Ammon's horn (tissue), 1 donor: Measurements from ENCODE around the gene AK8.

Experiments
- DNase-seq: peaks from one replicate; pipeline ENCODE4 v3.0.0-alpha.2; 2016; ENCODE audit warnings: low spot score

The AK8 gene

DNA sequence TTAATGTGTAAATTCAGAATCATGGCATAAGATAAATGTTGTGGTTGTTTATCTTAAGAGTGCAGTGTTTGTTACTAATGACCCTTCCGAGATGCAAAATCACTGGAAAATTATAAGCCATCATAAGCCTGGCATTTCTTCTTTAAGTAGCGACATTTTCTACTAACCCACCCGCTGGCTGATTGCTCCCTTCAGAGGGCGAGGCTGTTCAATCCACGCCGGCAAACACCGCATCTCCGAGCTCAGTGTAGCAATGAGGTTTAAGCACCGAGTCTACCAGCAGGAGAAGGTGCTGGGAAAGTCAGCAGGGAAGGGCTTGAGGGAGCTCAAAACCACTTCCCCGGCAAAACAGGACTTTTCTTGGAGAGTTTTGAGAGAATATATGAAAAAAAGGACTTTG lies 52.7 kb downstream of the AK8 start:
- no peak for DNase-seq

DNA sequence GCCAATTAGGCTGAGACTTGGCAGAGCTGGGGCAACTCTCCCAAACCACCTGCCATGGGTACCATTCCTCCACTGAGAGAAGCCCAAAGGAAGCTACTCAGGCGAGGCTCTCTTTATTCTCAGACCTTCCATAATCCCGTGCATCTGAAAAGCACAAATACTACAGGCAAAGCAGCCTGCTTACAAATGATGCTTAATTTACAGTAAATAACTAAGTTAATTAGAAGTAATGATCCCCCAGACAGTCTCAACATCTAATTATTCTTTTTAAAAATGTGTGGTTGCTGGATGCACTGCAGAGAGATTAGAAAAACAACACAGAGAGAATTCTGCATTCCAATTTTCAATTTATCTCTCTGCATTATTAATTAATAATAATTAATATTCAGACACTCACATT lies 53.1 kb downstream of the AK8 start:
- no peak for DNase-seq

DNA sequence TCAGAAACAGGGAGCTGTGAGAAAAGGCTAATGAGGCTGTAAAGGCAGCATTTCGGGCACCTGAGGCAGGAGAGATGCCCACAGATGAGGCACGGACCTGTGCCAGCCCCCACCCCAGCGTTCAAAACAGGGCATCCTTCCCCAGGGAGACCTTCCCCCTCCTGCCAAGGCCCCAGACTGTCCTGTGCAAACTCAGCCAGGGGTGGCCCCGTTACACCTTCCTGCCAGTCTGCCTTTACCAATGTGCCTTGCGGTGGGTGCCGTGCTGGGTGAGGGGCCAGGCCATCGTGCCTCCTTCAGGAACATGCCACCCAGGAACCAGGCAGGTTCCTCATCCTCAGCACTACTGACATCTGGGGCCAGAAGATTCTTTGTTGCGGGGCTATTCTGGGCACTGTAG lies 53.9 kb downstream of the AK8 start:
- DNase-seq: no peak

DNA sequence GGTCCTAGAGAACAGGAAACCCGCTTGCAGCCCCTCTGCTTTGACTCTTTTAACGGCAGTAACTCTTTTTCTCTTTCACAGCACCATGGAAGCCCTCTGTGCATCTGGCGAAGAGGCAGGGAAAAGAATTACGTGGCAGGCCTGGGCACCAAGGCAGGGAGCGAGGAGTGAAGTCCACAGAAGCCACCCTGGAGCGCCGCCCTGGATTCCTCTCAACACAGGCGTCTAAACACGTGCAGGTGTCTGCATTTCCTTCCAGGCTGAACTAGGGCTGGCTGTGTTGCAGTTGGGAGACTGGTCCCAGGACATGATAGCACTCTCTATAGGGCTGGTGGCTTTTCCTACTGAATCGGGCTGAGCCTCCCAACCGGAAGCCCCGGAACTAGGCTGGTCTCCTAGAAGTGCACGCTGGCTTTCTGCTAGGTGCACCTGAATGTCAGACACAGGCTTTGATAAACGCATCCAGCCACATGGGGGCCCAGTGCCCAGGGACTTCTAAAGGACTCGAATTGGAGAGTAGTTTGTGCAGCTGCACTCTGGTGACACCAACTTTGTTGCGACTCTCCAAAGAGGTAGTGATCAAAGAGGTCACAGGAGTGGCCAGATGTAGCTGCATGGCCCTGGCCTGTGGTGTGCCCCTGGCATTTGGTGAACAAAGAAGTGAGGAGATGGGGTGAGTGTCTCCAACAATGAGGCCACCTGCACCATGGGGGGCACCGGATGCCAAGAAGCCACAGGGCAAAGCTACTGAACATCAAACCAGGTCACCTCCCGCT lies 54.5 kb downstream of the AK8 start:
- DNase-seq: no peak

DNA sequence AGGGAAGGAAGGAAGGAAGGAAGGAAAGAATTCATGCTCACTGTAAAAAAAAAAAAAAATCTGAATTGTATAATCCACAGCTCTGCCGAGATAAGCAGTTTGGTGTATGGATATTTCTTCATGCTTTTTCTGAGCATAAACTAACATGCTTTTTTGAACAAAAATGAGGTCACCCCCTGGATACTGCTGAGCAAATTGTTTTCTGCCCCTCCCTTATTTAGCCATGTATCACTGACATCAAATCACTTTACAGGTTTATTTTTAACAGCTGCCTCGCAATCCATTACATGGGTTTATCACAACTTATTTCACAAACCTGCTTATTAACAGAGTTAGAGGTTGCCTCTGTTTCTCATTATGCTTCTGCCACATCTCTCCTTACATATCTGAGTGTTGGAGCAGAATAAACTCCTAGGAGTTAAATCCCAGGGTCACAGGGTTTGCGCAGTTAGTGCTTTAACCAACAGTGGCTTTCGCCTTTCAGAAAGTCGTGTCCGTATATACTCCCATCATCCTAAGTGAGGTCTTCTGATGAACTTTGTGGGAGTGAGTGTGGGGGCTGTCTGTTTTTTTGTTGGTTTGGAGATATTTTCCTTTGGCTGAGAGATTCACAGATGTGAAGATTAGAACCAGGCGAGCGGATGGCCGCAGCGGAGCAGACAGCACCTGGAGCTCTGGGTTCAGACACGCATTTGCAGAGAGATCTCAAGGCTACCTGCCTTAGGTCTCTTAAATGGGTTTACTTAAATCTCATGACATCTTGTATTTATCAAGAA lies 57.7 kb downstream of the AK8 start:
- no peak for DNase-seq

DNA sequence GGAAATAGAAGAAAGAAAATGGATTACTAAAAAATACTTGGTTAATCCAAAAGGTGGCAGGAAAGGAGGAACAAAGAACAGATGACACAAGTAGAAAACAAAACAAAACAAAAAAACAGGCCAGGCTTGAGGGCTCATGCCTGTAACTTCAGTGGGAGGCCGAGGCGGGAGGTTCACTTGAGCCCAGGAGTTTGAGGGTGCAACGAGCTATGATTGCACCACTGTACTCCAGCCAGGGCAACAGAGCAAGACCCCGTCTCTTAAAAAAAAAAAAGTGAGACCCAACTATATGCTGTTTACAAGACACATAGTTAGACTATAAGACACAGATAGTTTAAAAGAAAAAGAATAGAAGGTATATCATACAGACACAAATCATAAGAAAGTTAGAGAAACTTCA lies 59.5 kb downstream of the AK8 start:
- no peak for DNase-seq

DNA sequence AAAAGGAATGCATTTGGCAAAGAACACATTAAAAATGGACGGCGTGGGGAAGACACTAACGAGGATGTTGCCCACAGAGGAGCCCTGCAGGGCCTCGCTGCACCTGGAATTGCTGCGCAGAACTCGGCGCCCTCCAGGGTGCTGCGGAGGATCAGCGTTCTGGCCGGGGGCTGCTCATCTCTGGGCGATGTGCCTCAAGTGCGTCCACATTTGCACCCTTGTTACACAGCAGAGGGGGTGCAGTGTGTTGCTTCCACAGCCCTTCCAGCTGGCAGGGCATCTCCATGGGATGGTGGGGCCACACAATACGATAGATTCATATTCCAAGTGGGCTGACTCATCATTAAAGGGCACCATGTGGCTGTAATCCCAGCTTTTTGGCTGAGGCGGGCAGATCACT lies 63.1 kb downstream of the AK8 start:
- DNase-seq: no peak

DNA sequence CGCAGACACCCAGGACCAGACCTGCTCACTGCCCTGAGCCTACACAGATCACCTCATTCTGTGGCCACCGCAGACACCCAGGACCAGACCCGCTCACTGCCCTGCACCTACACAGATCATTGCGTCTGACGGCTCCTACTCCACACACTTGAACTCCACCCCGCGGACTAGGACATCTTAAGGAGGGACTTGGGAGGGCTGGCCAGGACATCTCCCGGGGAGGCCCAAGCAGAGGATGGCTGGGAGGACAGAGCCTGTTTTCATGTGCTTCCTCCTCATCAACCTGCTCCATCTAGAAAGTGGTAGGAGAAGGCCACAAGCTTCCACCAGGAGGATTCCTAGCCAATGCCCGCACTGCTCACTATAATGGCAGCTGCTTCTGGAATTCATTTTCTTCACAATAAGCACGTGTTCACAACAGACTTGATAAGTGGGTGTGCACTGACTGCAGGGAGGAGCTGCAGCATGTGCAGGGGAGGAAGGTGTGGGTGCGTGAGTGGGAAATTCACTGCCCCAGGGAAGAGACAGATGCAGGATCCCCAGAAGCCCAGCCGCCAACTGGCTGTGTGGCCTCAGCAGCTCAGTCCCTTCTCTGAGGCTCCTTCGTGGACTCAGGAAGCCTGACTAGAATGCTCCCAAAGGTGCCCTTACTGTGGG lies 64.8 kb downstream of the AK8 start:
- DNase-seq: no peak

DNA sequence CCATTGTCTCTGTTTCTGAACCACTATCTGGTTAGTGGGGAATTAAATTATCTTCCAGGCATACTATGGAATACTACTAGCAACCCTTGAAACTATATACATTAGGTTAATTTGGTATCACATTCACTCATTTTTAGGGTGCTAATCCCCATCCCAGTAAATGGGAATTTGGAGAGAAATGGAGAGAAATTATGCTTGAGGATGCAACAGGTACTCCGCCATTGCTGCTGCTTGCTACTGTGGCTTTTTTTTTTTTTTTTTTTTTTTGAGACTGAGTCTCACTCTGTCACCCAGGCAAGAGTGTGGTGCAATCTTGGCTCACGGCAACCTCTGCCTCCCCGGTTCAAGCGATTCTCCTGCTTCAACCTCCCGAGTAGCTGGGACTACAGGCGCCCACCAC lies 66.1 kb downstream of the AK8 start:
- DNase-seq: no peak

DNA sequence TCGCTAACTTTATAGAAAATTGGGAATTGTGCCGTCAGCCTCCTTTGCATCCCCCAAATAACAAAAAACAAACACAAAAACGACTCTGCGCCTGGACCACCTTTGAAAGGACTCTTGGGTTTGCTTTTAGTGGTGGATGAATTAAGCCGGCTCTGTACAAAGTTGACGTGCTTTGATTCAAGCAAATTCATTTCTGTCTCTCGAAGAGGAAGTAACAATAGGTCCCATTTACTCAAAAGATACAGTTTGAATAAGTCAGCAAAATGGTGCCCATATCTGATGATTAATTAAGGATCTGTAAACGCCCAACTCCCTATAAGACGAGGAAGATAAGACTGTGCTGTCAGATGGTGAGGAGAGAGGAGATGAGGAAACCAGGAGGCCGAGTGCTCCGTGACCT lies 67.8 kb downstream of the AK8 start:
- DNase-seq: no peak

DNA sequence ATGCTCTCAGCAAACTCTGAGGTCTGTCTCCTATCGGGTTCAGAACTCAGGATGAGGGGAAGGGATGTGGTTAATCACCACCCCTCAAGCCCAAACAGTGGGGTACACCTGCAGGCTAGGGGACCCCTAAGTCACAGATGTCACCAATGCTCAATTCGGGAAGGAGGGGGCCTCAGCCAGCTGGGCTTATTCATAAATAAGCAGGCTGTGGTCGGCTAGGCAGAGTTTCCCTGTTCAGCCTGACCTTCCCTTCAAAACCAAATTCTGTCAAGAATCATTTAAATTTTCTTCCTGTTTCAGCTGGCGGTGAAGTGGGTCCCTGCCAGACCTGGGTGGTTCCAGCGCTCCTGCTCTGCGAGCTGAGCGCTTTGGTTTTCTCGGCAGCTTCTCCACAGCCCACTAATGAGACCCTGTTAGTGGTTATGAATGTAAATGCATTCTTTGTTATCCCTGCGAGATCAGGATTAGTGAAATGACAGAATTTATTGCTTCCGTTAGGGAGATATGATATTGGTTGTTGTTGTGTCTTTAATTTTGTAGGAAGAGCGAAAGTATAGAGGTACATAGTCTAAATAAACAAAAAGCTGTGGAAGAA lies 68.3 kb downstream of the AK8 start:
- DNase-seq: no peak

DNA sequence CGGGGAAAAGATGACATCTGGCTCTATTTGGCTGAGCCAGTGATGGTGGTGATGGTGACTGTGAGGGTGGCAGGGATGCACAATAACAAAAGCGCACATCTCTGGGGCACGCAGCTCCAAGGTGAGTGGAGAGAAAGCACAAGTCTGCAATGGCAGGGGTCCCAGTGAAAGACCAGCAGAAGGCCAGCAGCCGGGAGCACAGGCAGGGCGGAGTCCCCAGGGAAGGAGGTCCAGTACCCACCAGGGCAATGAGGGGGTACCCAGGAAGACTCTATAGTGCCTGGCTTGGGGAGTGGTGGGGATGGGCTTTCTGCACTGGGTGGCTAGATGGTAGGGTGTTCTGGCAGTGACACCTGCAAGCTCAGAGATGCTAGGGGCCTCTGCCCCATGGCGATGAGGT lies 69.4 kb downstream of the AK8 start:
- DNase-seq: no peak

DNA sequence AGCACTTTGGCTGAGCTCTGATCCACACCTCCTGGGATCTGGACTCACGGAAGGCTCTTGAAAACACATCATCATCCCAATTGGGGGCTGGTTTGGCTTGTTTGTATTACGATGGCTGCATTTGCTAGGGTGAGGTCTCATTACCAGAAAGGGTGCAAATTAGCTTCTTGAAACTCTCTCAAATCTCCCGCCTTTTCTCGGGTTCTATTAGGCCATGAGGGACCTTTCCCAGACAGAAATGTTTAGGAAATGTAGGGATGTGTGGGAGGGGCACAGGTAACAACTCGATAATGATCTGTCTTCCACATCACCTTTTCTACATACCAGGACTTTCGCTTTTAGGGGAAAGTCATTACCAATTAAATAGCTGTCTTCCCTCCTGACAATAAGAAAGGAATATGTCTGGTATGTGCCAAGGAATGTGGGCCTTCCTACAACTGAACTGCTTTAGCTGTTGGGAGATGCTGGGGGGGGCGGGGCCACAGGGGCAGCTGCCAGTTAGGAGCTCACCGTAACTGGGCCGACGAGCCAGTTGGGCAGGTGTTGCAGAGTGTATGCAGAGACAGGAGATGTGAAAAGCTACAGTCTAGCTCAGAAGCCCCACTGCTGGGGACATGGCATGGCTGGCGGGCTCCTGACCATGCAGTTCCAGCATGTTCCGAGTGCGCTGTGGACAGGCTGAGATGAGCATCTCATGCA lies 71.2 kb downstream of the AK8 start:
- no peak for DNase-seq

DNA sequence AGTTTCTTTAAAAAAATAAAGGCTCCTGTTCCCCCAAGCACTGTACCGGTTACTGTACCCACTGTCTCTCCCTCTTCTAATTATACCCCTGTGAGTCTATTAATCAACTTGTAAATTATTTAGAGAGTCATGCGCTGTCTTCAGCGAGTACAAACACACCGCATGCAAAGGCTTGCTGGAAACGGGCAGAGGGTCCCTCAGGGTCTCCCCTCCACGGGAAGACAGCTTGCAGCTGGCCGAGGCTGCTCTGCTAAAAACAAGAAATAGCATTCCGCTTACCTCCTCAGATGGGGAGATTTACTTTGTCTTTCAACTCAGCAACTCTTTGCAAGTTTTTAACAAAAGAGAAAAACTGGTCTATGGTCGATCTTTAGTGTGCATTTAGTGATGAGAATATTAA lies 71.8 kb downstream of the AK8 start:
- no peak for DNase-seq

DNA sequence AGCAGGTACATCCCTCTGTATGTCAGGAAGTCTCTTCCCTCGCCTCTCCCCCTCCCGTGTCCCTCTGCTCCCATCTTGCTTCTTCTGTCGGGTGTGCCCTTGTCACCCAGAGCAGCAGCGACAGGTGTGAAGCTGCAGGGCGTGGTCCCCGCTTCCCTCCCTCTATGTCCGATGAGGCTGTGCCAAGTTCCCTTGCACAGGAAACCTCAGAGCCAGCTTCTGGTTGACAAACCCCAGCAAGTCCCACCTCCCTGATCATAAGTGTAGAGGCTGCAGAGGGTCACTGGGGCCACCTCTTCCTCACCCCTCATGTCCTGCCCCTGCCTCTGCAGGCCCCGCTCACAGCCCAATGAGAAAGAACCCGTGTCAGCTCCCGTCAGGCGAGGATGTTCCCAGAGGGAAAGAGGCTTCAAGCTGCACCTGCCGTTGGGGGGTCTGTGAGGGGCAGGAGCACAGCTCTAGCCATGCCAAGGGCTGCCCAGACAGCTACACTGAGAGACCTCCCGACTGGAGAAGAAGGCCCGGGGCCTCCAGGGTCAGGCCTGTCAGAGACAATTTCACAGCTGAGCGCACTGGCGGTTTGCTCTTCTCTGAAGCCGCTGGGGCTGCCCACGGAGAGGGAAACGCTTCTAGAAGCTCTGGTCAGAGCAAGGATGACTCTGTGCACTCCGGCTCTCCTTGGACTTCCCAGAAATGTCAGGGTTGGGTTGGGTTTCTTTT lies 73.3 kb downstream of the AK8 start:
- DNase-seq: no peak

DNA sequence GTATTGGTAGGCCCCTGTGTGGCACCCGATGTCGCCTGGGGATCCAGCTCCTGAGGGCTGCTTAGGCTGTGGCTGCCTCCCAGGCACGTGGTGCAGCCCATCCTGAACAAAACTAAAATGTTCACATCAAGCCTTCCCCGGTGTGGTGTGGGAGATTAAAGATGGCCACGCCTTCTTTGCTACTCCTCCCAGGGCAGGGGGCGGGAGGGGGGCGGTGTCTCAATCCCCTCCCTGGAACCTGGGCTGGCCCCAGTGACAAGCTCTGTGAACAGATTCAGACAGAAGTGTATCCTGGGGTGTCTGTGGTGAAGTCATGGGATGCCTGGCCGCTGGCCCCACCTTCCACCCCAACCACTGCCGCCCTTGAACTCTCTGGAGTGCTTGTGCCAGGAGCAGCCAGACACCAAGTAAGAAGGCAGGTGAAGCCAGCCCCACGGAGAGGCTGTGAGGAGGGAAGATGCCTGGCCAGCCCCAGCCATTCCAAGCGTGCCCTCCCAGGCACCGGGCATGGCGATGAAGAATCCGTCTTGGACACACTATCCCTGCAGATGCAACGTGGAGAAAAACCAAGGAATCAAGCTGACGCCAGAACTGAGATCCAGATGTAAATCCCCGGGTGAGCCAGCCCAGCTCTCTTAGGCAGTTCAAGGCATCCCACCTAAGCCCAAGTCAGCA lies 75.8 kb downstream of the AK8 start:
- no peak for DNase-seq

DNA sequence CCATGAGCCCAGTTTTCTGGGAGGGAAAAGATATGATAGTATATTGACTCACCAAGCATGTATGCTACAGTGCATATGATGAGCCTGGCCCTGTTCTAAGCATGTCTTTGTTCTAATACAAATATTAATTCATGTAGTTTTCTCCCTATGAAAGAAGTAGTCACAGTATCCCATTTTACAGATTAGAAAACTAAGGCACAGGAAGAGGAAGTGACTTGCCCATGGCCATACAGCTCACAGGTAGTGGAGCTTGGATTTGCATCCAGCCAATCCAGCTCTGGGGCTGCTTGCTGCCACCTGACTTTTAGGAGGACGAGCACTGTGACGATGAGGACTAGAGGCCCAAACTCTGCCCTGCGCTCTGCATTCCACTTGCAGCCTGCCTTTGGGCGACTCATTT lies 76.4 kb downstream of the AK8 start:
- no peak for DNase-seq

DNA sequence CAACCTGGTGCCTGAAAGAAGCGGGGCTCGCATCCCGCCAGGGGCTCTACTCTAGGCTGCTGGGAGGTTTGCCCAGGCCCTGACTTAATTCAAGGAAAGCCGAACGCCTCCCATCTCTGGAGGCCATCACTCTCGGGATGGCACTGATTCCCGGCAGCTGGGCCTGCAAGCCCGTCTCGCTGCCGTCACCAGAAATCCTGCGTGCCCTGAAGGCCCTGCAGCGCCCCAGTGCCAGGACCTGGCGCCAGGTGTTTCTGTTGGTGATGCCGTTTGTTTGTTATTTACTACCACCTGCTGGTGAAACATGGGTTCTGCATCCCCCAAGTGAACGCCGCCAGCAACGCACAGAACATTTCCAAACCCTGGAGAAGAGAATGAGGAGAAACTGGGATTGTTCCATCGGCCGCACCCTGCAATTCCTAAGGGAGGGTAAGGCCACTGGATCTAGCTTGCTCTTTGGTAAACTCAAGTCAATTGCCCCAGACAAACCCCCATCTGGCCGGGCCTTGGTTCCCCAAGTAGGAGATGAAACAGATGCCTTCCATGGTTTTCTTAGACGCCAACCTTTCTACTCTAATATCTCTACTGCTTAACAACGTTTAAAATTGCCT lies 77.9 kb downstream of the AK8 start:
- DNase-seq: peak; percentile 90

DNA sequence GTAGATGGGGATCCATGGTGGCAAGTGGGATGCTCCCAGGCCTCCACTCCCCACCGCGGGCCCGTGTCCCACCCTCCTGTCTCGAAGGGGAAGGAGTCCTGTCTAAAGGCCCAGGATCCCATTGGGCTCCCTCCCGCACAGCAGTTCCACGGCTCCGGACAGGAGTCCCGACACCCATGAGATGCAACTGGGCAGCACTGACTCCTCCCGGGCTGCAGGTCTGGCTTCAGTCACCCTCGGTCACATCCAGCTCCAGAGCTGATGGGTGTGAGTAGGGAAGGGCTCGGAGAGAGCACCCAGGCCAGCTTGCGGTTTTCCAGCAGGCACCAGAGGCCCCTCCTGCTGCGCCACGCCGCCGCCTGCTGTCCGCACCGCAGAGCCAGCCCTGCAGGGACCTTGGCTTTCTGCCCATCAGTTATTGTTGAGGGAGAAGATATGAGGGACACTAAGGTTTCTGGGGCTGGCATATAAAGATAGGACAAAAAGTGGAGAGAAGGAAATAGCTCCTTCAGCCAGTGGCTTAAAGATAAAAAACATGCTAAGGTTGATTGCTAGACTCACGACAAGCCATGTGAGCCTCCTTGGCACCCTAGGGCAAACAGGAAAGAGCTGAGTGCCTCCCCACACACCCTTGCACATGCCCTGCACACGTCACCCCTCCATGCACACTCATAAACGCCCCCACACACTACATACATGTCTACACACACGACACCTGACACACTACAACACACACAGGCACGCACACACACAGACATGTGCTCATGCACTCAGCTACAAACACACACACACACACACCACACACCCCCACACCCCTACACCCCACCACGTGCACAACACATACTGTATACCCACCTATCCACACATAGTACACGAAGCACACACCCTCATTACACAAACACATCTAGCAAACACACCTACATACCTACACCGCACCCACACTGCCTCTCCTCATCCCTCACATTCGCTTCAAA lies 79.0 kb downstream of the AK8 start:
- no peak for DNase-seq
